Thoracic aorta (tissue), 2 donors: ENCODE data around the gene HOXB8. TPM values are rescaled to one million over a fixed set of nuclear protein-coding genes. Genes with fewer than 3 reads are reported as not detected.

Experiments
- ATAC-seq: fragments of 150-250 bp; one replicate; pipeline ENCODE4 v1.8.0; 2017; ENCODE audit warnings: low read depth; ENCODE audit not compliant: insufficient number of reproducible peaks, low FRiP score
- DNase-seq: peaks from one replicate; pipeline ENCODE4 v3.0.0-alpha.2; 2020; ENCODE audit warnings: low spot score
- H3K27ac ChIP-seq, 2 donors: fragments of 200-600 bp; sonication (generic); 1 replicate in 1 of 2; 2 replicates in 1 of 2; pipeline ENCODE4 v1.5.1; 2016; ENCODE audit warnings: mild to moderate bottlenecking in 2 of 2, moderate library complexity in 2 of 2
- H3K27me3 ChIP-seq: fragments of 200-600 bp; sonication (generic); replicated peaks from 2 replicates; pipeline ENCODE4 v1.6.0; 2016; ENCODE audit warnings: mild to moderate bottlenecking; ENCODE audit not compliant: insufficient read depth
- H3K36me3 ChIP-seq: fragments of 200-600 bp; sonication (generic); one replicate; pipeline ENCODE4 v1.5.1; 2016
- H3K4me1 ChIP-seq, 2 donors: fragments of 200-600 bp; sonication (generic); 1 replicate in 1 of 2; 2 replicates in 1 of 2; pipeline versions ENCODE4 v1.5.1 to v1.6.0; 2016; ENCODE audit warnings: low read depth in 2 of 2, mild to moderate bottlenecking in 1 of 2; ENCODE audit not compliant: control insufficient read depth in 1 of 2
- H3K4me3 ChIP-seq: fragments of 200-600 bp; sonication (generic); 2 replicates; pipeline ENCODE4 v1.5.1; 2016; ENCODE audit warnings: mild to moderate bottlenecking
- H3K9me3 ChIP-seq: fragments of 200-600 bp; sonication (generic); 2 replicates; pipeline ENCODE4 v1.5.1; 2016
- CTCF ChIP-seq: fragments of 200-600 bp; sonication (generic); IDR thresholded peaks from one replicate; pipeline ENCODE4 v1.5.1; 2019; ENCODE audit warnings: antibody characterized with exemption
- total RNA-seq, 2 donors: library from RNA; depleted of rRNA; stranded (reverse); fragments of >200 nt; gene quantifications; one replicate each; pipeline versions ENCODE4 v1.1.0 to v1.2.3, GENCODE V29; 2016

HOXB8 gene
- total RNA-seq, 2 donors from 2014 or later = 1.4 TPM; not detected in 1

DNA sequence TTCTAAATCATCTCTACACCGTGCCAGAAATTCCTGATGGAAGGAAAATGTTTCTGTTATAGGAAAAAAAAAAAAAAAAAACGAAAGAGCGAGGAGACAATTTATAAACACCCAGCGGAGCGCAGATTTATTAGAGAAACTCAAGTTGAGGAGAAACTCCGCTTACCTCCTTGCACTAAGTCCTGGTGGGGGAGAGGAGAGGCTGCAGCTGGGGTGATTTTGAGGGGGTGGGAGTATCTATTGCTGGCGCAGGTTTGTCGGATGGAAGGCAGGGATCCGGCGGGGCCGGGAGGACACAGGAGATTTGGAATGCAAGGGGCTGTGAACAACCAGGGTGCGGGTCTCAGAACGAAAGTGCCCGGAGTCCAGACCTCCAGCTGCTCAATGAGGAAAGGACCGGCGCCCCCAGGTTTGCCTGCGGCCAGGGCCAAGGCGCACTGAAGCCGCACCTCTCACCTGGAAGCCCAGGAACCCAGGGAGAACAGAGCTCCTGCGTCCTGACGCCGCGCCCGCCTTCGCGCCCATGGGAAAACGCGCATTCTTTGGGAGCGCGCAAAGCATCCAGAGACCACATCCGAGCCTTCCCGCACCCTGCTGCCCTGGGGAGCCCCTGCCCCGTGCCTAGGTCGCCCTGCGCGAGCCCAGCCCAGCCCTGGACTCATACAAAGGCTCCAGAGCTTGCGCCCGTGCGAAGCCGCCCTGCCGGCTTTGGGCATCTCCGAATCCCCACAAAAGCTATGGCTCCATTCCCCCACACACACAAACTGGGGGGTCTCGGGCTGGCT is 2.6 kb upstream of the HOXB8 start:
- Histone ChIP-seq H3K4me3 (no peak overlapping the region), H3K4me1 (peaks cover 1 to 20% of the 10 kb centered on the region in 2 donors), H3K27me3 (peaks cover 33% of the 10 kb centered on the region), H3K9me3 (no peaks in the 10 kb centered on the region), H3K27ac (no peak overlapping the region), H3K36me3 (no peaks in the 10 kb centered on the region)
- ATAC-seq (no peak), DNase-seq (no peak)
- no peak for TF ChIP-seq CTCF

DNA sequence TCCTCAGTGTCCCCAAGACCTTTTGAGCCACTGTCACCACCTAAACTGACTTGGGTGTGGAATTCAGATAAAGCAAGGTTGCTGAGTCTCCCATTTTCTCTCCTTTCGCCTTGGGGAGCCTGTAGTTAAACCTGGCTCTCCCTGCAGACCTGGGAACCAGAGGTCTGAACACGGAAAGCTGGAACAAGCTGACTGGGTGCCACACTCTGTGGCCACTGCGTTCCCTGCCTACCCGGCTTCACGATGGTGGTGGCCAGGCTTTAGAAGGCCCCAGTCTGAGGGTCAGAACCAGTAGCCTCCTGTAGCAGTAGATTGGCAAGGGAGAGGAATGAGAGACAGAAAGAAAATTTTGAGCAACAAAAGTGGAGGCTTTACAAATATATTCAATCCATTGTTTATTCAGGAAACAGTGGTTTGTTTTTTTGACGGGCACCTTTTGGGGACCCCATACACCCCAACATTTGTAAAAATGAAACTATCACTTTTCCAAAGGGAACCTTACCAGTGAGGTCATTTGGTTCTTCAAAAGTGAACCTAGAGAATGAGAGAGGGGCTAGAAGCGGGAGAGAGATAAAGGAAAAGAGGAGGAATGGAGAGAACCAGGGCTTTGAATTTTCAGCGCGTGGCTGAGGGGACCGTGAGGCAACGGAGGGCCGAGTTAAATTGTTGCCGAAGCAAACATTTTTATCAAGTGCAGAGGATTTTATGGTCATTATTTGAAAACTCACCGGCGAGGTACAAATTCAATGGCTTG is 1.8 kb upstream of the HOXB8 start:
- Histone ChIP-seq H3K36me3 (no peaks in the 10 kb centered on the region), H3K4me3 (no peak overlapping the region), H3K27me3 (peaks cover 33% of the 10 kb centered on the region), H3K27ac (no peak overlapping the region), H3K9me3 (no peaks in the 10 kb centered on the region), H3K4me1 (peaks cover 4 to 27% of the 10 kb centered on the region in 2 donors)
- ATAC-seq (no peak), DNase-seq (no peak)
- no peak for TF ChIP-seq CTCF

GRCh38 chr17:48615963-48616716 is 1.0 kb upstream of the HOXB8 start:
- Histone ChIP-seq H3K36me3 (no peaks in the 10 kb centered on the region), H3K27ac (no peak overlapping the region), H3K27me3 (peaks cover 31% of the 10 kb centered on the region), H3K4me1 (peaks cover 4 to 35% of the 10 kb centered on the region in 2 donors), H3K4me3 (no peak overlapping the region), H3K9me3 (no peaks in the 10 kb centered on the region)
- TF ChIP-seq CTCF = no peak
- ATAC-seq = no peak
- no peak for DNase-seq

DNA sequence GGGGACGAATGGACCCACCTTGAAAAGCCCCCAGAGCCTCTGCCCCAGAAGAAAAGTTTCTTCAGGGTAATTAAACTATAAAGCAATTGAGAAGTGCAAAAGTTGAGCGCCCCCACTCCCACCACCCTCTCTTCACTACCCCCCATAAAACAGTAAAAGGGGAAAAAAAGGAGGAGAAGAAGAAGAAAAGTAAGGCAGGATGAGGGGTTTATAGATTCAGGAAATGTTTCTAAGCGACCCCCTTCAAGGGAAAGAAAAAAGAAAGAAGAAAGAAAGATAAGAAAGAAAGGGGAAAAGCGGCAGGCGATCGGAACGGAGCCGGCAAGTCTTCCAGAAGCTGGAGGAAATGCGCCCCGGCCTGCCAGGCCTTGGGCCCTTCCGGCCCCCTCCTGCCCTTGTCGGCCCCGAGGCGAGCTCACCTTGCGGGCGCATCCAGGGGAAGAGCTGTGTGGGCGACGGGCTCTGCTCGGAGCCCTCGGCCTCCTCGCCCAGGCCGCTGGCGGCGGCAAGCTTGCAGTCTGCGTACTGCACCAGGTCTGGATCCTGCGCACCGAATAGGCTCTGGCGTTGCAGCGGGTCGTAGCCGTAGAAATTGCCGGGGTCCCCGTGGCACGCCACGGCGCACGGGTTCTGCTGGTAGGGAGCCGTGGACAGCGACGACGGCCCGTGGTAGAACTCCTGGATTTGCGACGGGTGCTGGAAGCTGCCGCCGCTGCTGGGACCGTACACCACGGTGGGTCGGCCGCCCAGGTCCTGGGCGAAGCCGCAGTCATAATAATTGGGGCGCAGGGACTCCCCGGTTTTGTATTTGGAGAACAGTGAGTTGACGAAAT is 1.0 kb downstream of the HOXB8 start:
- ATAC-seq (no peak), DNase-seq (no peak)
- no peak overlapping the region for H3K27ac ChIP-seq
- H3K4me3 ChIP-seq = peak overlapping the region; percentile 81
- H3K4me1 ChIP-seq = peaks cover 4 to 52% of the 10 kb centered on the region in 2 donors
- TF ChIP-seq CTCF = no peak
- H3K36me3 ChIP-seq = no peaks in the 10 kb centered on the region
- peaks cover 19% of the 10 kb centered on the region for H3K27me3 ChIP-seq
- H3K9me3 ChIP-seq = no peaks in the 10 kb centered on the region
